IMR-90 (cell line): ENCODE data around the gene COL5A3. TPM values are rescaled to one million over a fixed set of nuclear protein-coding genes. Genes with fewer than 3 reads are reported as not detected.

Source experiments
- ATAC-seq: fragments of 200-7000 bp; cut with Tn5 transposase; 2 replicates; pipeline ENCODE4 v1.9.1; 2020; ENCODE audit warnings: low read depth, mild to moderate bottlenecking, moderate library complexity
- BruUV-seq: library from RNA; stranded (reverse); fragments of 400-500 nt; replicated peaks from 2 replicates; lab custom pipeline; 2021; lab: Mats Ljungman, UMichigan
- CTCF ChIA-PET: fragments of 300-600 bp; formaldehyde crosslinking; extraction: SDS; loops from one replicate; lab custom pipeline; 2021; ENCODE audit warnings: antibody characterized with exemption; lab: Yijun Ruan, JAX
- POLR2A ChIA-PET: fragments of 300-600 bp; sonication (Branson Sonifier 250); formaldehyde crosslinking; loops from one replicate; lab custom pipeline; 2022; ENCODE audit warnings: antibody characterized with exemption; ENCODE audit not compliant: unreplicated experiment; lab: Charles Lee
- DNase-seq: peaks from one replicate; pipeline ENCODE4 v3.0.0; 2013
- H2AFZ ChIP-seq: replicated peaks from 2 replicates; pipeline ENCODE3; 2013; ENCODE audit warnings: low read length, mild to moderate bottlenecking; ENCODE audit not compliant: poor library complexity
- H2AK5ac ChIP-seq: 2 replicates; pipeline ENCODE4 v1.6.1; 2013; ENCODE audit warnings: low read depth, low read length, inconsistent platforms
- H2AK9ac ChIP-seq: replicated peaks from 2 replicates; pipeline ENCODE3; 2013; ENCODE audit warnings: mild to moderate bottlenecking, low read depth, low read length, moderate library complexity; ENCODE audit not compliant: poor library complexity
- H2BK120ac ChIP-seq: 2 replicates; pipeline ENCODE4 v1.6.1; 2013; ENCODE audit warnings: low read depth, low read length, inconsistent platforms
- H2BK15ac ChIP-seq: 3 replicates; pipeline ENCODE4 v1.6.1; 2013; ENCODE audit warnings: low read depth, low read length, inconsistent platforms
- H2BK20ac ChIP-seq: 2 replicates; pipeline ENCODE4 v1.6.1; 2013; ENCODE audit warnings: low read depth, mild to moderate bottlenecking, inconsistent platforms, low read length, moderate library complexity
- H2BK5ac ChIP-seq: 2 replicates; pipeline ENCODE4 v1.6.1; 2013; ENCODE audit warnings: mild to moderate bottlenecking, low read depth, low read length, inconsistent platforms; ENCODE audit not compliant: poor library complexity, severe bottlenecking
- H3K14ac ChIP-seq: replicated peaks from 2 replicates; pipeline ENCODE4 v1.6.1; 2013; ENCODE audit warnings: low read depth, low read length, inconsistent platforms
- H3K18ac ChIP-seq: 2 replicates; pipeline ENCODE4 v1.6.1; 2013; ENCODE audit warnings: low read depth, low read length, control low read depth
- H3K23ac ChIP-seq: 2 replicates; pipeline ENCODE4 v1.6.1; 2013; ENCODE audit warnings: low read depth, low read length, inconsistent platforms
- H3K27ac ChIP-seq: 2 replicates; pipeline ENCODE4 v1.5.1; 2013; ENCODE audit warnings: mild to moderate bottlenecking, control low read depth, low read length; ENCODE audit not compliant: insufficient read depth
- H3K27me3 ChIP-seq: 2 replicates; pipeline ENCODE4 v1.6.1; 2013; ENCODE audit warnings: low read length; ENCODE audit not compliant: control insufficient read depth, insufficient read depth
- H3K36me3 ChIP-seq: 2 replicates; pipeline ENCODE4 v1.6.1; 2013; ENCODE audit warnings: low read length, mixed read lengths; ENCODE audit not compliant: control insufficient read depth, insufficient read depth
- H3K4ac ChIP-seq: 2 replicates; pipeline ENCODE4 v1.6.1; 2013; ENCODE audit warnings: low read depth, low read length, inconsistent platforms
- H3K4me1 ChIP-seq: 2 replicates; pipeline ENCODE4 v1.6.1; 2013; ENCODE audit warnings: low read length, mixed read lengths; ENCODE audit not compliant: control insufficient read depth, insufficient read depth
- H3K4me2 ChIP-seq: 2 replicates; pipeline ENCODE4 v1.6.1; 2013; ENCODE audit warnings: low read depth, mild to moderate bottlenecking, control low read depth, low read length, moderate library complexity
- H3K4me3 ChIP-seq: 2 replicates; pipeline ENCODE4 v1.5.1; 2013; ENCODE audit warnings: low read depth, mild to moderate bottlenecking, control low read depth, low read length, moderate library complexity; ENCODE audit not compliant: insufficient read depth
- H3K56ac ChIP-seq: 2 replicates; pipeline ENCODE4 v1.6.1; 2013; ENCODE audit warnings: low read length, inconsistent platforms; ENCODE audit not compliant: insufficient read depth; ENCODE audit errors: extremely low read depth
- H3K79me1 ChIP-seq, 2 experiments: 2 replicates each; pipeline ENCODE4 v1.6.1; 2013; ENCODE audit warnings: low read length in 2 of 2, inconsistent platforms in 1 of 2, low read depth in 1 of 2
- H3K9ac ChIP-seq: 2 replicates; pipeline ENCODE4 v1.6.1; 2013; ENCODE audit warnings: low read depth, low read length, control low read depth
- H3K9me1 ChIP-seq: 2 replicates; pipeline ENCODE4 v1.6.1; 2013; ENCODE audit warnings: low read length, inconsistent platforms; ENCODE audit not compliant: insufficient read depth
- H3K9me3 ChIP-seq: 2 replicates; pipeline ENCODE4 v1.6.1; 2013; ENCODE audit warnings: low read length; ENCODE audit not compliant: control insufficient read depth, insufficient read depth
- H4K20me1 ChIP-seq: 2 replicates; pipeline ENCODE4 v1.6.1; 2013; ENCODE audit warnings: low read length, inconsistent platforms; ENCODE audit not compliant: insufficient read depth
- H4K5ac ChIP-seq: 2 replicates; pipeline ENCODE4 v1.6.1; 2013; ENCODE audit warnings: mild to moderate bottlenecking, low read depth, low read length, control low read depth
- H4K8ac ChIP-seq, 2 experiments: 2 replicates each; pipeline ENCODE4 v1.6.1; 2013; ENCODE audit warnings: low read depth in 2 of 2, low read length in 2 of 2, control low read depth in 1 of 2, inconsistent platforms in 1 of 2
- H4K91ac ChIP-seq: 2 replicates; pipeline ENCODE4 v1.6.1; 2013; ENCODE audit warnings: low read depth, low read length, inconsistent platforms; ENCODE audit not compliant: insufficient read depth
- BHLHE40 ChIP-seq: fragments of 150-350 bp; IDR thresholded peaks from 2 replicates; pipeline ENCODE4 v1.6.1; 2016; ENCODE audit warnings: mild to moderate bottlenecking, low read depth, low read length
- CHD1 ChIP-seq: IDR thresholded peaks from 2 replicates; pipeline ENCODE4 v1.6.1; 2012; ENCODE audit warnings: low read depth, low read length, improper control_type of control experiment
- MAFK ChIP-seq: IDR thresholded peaks from 2 replicates; pipeline ENCODE4 v1.6.1; 2012; ENCODE audit warnings: low read depth, low read length, improper control_type of control experiment
- MAZ ChIP-seq: IDR thresholded peaks from 2 replicates; pipeline ENCODE4 v1.6.1; 2012; ENCODE audit warnings: low read depth, mild to moderate bottlenecking, low read length, improper control_type of control experiment, moderate library complexity, borderline replicate concordance
- NFE2L2 ChIP-seq: fragments of 150-350 bp; IDR thresholded peaks from 2 replicates; pipeline ENCODE4 v1.6.1; 2016; ENCODE audit warnings: low read depth, mild to moderate bottlenecking, low read length
- USF2 ChIP-seq: fragments of 150-350 bp; IDR thresholded peaks from 2 replicates; pipeline ENCODE4 v1.6.1; 2017; ENCODE audit warnings: mild to moderate bottlenecking, antibody characterized with exemption, low read length, low read depth
- WGBS, 2 experiments: methylation state at CpG; one replicate each; pipeline versions ENCODE4 v1.1.5 to v1.1.7; 2013; ENCODE audit warnings: missing lambda C conversion rate in 2 of 2; ENCODE audit not compliant: insufficient read length in 1 of 2; ENCODE audit errors: extremely low coverage in 2 of 2; 5-methylcytosine and 5-hydroxymethylcytosine counted together
- dilution Hi-C: fragments of 300-500 bp; cut with HindIII; formaldehyde crosslinking; loops from one replicate; pipeline ENCODE4 v1.14.3; 2018; ENCODE audit warnings: low sequenced_read_pairs; ENCODE audit not compliant: unreplicated experiment
- in situ Hi-C: fragments of 300-500 bp; cut with MboI; formaldehyde crosslinking; loops from 3 replicates; pipeline ENCODE4 v1.14.3; 2019; ENCODE audit warnings: low sequenced_read_pairs, inconsistent platforms, mixed read lengths
- intact Hi-C: fragments of 100-400 bp; cut with micrococcal nuclease; formaldehyde crosslinking; loops from 2 replicates; pipeline ENCODE4 v1.10.0; 2022
- polyA plus RNA-seq, 3 experiments: library from polyadenylated mRNA; depleted of rRNA; stranded (reverse); fragments of >200 nt; gene quantifications; 2 replicates each; pipeline ENCODE4 v1.2.3, GENCODE V29; 2012; ENCODE audit warnings: low replicate concordance in 1 of 3
- total RNA-seq: library from RNA; depleted of rRNA; stranded (reverse); fragments of >200 nt; gene quantifications from 2 replicates; pipeline ENCODE4 v1.2.3, GENCODE V29; 2012
- TF ChIP-seq, protein P1 (sequence below): conservative IDR thresholded peaks from 2 replicates; pipeline ENCODE4 v1.5.1; 2012; ENCODE audit warnings: mild to moderate bottlenecking, low read depth, low read length, improper control_type of control experiment

The COL5A3 gene
- total and polyA plus RNA-seq, 2 of the 4 experiments (the other 2 are of a cell fraction) = 0.54 to 1.5 TPM

- ChIA-PET CTCF (no interaction called here), POLR2A (no interaction called here)
- no peaks in the 10 kb centered on the region for H3K9me1 ChIP-seq
- intact Hi-C loops (no loop called here), in situ Hi-C loops (no loop called here), dilution Hi-C loops (no loop called here)
- no peak overlapping the region for H3K9ac ChIP-seq
- H3K23ac ChIP-seq = no peak overlapping the region
- H4K8ac ChIP-seq = no peak overlapping the region
- H3K18ac ChIP-seq = no peak overlapping the region
- no peak overlapping the region for H2BK15ac ChIP-seq
- no peak overlapping the region for H2BK120ac ChIP-seq
- no peak overlapping the region for H3K14ac ChIP-seq
- TF ChIP-seq, protein P1, sequence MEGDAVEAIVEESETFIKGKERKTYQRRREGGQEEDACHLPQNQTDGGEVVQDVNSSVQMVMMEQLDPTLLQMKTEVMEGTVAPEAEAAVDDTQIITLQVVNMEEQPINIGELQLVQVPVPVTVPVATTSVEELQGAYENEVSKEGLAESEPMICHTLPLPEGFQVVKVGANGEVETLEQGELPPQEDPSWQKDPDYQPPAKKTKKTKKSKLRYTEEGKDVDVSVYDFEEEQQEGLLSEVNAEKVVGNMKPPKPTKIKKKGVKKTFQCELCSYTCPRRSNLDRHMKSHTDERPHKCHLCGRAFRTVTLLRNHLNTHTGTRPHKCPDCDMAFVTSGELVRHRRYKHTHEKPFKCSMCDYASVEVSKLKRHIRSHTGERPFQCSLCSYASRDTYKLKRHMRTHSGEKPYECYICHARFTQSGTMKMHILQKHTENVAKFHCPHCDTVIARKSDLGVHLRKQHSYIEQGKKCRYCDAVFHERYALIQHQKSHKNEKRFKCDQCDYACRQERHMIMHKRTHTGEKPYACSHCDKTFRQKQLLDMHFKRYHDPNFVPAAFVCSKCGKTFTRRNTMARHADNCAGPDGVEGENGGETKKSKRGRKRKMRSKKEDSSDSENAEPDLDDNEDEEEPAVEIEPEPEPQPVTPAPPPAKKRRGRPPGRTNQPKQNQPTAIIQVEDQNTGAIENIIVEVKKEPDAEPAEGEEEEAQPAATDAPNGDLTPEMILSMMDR = no peak
- TF ChIP-seq CHD1 = no peak
- no peak for TF ChIP-seq MAZ
- TF ChIP-seq USF2 = no peak
- TF ChIP-seq NFE2L2 = no peak
- TF ChIP-seq BHLHE40 = no peak
- no peak for TF ChIP-seq MAFK
- no peaks in the 10 kb centered on the region for H3K27me3 ChIP-seq
- no peak overlapping the region for H2BK5ac ChIP-seq
- no peak overlapping the region for H2AFZ ChIP-seq
- H2AK9ac ChIP-seq = peak overlapping the region; percentile 23
- no peaks in the 10 kb centered on the region for H4K20me1 ChIP-seq
- H3K4me1 ChIP-seq = 0 out of 2 replicates have a peak, but pooled peaks cover 1% of the 10 kb centered on the region
- no peak overlapping the region for H4K91ac ChIP-seq
- no peak overlapping the region for H4K5ac ChIP-seq
- no peak overlapping the region for H2AK5ac ChIP-seq
- ATAC-seq (no peak), DNase-seq (no peak)
- peaks cover 2% of the 10 kb centered on the region; the same call in 1 of the 2 replicates for H3K36me3 ChIP-seq
- H3K79me1 ChIP-seq = no peaks in the 10 kb centered on the region
- H3K4me2 ChIP-seq = no peak overlapping the region
- H3K56ac ChIP-seq = no peak overlapping the region
- no TSS peak for BruUV-seq
- H3K4me3 ChIP-seq = no peak overlapping the region
- H3K27ac ChIP-seq = no peak overlapping the region
- 92% methylated on average over 6 of the region's 8 CpGs; no CpG with 5 or more reads in 1 of the 2 experiments for WGBS, 2 experiments
- no peak overlapping the region for H3K4ac ChIP-seq
- H2BK20ac ChIP-seq = no peak overlapping the region
- H3K9me3 ChIP-seq = no peaks in the 10 kb centered on the region
These were observed 15.2 kb downstream of the COL5A3 start for GRCh38 chr19:9995084-9995483.
